ENCODE data around the gene TMEM192.

DNA sequence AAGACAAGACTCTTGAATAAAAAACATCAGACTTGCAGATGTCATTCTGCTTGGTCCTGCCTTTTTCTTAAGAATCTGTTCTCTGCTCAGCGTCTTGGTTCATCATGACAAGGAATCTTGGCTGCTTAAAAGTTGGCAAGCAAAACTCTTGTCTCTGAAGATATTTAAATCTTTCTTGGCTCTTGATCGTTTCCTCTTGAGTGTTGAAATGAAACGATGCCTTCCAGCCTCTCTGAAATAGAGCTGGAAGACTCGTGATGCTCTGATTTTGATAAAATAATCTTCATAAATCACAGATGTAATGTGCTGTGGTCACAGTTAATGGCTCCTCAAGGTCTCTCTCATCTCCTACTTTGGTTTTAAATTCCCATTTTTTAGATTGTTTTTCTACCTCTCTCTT, 39.9 kb upstream of the TMEM192 start:
- TF ChIP-seq, protein P1, sequence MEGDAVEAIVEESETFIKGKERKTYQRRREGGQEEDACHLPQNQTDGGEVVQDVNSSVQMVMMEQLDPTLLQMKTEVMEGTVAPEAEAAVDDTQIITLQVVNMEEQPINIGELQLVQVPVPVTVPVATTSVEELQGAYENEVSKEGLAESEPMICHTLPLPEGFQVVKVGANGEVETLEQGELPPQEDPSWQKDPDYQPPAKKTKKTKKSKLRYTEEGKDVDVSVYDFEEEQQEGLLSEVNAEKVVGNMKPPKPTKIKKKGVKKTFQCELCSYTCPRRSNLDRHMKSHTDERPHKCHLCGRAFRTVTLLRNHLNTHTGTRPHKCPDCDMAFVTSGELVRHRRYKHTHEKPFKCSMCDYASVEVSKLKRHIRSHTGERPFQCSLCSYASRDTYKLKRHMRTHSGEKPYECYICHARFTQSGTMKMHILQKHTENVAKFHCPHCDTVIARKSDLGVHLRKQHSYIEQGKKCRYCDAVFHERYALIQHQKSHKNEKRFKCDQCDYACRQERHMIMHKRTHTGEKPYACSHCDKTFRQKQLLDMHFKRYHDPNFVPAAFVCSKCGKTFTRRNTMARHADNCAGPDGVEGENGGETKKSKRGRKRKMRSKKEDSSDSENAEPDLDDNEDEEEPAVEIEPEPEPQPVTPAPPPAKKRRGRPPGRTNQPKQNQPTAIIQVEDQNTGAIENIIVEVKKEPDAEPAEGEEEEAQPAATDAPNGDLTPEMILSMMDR (conservative IDR thresholded peaks at IDR 0.05; ENCODE audit: low read length): no peak
- no peak for TF ChIP-seq EZH2phosphoT487 (IDR thresholded peaks at IDR 0.05; ENCODE audit: borderline replicate concordance, low read depth, low read length)
